Measurements from ENCODE around the gene NPR2.

- TF ChIP-seq POLR2A (IDR thresholded peaks at IDR 0.05; ENCODE audit: low read length) = no peak
- TF ChIP-seq GATA1 (IDR thresholded peaks at IDR 0.05; ENCODE audit: low read depth, low read length) = no peak
These were observed 50.8 kb downstream of the NPR2 start for GRCh38 chr9:35842020-35842745.

Measured in erythroblast (primary cell).